HG02981 (cell line): ENCODE data around the gene SKI.

Source experiments
- ATAC-seq: cut with Tn5 transposase; IDR thresholded peaks from one replicate; pipeline ENCODE4 v1.9.1; 2021; ENCODE audit warnings: mild to moderate bottlenecking, moderate library complexity; ENCODE audit not compliant: unreplicated experiment

The SKI gene

GRCh38 chr1:2274231-2274928, 46.3 kb downstream of the SKI start:
- ATAC-seq: no peak

DNA sequence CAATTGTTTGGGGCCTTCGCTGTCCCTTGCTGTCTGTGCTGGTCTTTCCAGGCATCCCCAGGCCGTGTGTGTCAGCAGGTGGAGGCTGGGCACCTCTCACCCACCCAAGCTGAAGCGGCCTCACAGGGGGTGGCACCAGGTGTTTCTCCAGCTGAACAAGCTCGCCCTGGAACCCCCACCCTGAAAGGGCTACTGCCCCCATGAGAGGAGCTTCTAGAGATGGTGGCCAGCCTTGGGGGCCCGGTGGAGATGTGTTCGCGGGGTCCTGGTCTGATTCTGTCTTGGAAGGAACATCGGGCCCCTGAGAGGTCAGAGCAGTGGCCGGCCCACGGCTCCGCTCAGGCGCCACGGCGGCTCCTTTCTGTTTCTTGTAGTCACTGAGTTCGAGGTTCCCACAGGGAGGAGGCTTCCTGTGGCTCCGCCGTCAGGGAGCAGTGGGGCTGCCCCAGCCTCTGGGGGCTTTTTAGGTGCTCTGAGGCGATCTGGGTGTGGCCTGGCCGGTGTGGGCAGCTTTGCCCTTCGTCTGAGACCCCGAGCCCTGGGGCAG, 46.9 kb downstream of the SKI start:
- ATAC-seq: no peak

- no peak for ATAC-seq
Measured at GRCh38 chr1:2275796-2276536, 47.8 kb downstream of the SKI start.

DNA sequence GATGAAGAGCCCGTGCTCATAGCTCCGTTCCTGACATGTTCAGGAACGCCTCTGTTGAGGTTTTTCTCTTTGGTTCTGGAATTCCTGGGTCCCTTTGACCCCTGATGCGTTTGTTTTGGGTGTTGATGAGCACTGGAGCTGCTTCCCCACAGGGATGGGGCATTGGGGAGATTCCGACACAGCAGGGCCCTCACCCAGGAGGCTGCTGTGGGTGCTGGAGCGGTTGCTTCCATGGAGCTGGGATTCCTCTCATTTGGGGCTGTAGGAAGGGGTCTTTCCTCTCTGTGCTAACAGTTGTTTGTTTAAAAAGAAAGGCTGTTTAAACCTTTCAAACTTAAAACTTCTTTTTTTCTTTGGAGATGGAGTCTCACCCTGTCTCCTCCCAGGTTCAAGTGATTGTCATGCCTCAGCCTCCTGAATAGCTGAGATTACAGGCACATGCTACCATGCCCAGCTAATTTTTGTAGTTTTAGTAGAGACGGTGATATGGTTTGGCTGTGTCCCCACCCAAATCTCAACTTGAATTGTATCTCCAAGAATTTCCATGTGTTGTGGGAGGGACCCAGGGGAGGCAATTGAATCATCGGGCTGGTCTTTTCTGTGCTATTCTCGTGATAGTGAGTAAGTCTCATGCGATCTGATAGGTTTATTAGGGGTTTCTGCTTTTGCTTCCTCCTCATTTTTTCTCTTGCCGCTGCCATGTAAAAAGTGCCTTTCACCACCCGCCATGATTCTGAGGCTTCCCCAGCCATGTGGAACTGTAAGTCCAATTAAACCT, 48.9 kb downstream of the SKI start:
- ATAC-seq: no peak

GRCh38 chr1:2277741-2278488, 49.8 kb downstream of the SKI start:
- no peak for ATAC-seq

GRCh38 chr1:2278591-2279209, 50.6 kb downstream of the SKI start:
- no peak for ATAC-seq

DNA sequence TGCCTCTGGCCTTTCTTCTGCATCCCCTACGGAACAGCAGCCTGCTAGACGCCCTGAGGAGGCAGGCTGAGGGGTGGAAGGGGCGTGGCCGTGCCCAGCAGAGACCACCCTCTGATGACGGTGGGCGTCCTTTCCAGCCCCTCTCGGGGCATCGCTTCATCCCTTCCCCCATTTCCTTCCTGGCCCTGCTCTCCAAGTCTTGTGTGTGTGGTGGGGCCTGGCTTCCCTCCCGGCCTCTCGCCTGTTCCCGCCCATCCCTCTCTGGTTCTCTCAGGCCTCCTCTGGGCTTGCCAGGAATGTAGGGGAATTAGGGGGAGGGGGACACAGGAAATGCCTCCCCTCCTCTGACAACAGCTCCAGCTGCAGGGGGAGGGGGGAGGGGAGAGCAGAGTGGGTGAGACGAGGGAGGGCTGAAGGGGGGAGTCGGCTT, 51.1 kb downstream of the SKI start:
- no peak for ATAC-seq

GRCh38 chr1:2279817-2280216, 51.7 kb downstream of the SKI start:
- no peak for ATAC-seq

DNA sequence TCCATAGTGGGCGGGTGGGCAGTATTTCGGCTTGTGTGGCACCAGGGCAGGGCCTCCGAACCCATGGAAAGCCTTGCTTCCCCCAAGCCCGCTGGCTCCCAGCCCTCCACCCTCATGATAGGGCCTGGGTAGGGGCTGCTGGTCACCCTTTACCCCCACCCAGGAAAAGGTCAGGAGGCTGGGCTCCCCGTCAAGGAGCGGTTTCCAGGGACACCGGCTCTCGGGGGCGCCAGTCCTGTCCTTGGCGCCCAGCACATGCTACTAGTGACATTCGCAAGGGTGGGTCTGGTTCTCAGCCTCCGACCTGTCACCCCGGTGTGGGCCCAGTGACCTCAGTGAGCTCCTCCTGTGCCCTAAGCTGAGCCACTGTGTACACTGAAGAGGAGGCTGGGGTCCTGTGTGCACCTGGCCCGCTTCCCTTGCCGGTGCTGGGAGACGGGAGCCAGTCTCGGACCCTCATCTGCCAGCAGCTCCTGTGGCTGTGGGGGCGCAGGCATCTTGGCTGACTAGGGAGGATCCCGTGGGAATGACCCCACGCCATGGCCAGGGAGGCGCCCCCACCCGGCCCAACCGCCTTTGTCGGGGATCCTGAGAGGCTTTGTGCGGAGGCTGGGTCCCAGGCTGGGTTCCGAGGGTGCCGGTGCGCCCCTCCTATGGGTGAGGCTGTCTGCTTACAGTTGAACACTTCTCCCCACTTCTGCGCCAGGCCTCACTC, 54.6 kb downstream of the SKI start:
- ATAC-seq: no peak

GRCh38 chr1:2283371-2283990, 55.4 kb downstream of the SKI start:
- no peak for ATAC-seq

DNA sequence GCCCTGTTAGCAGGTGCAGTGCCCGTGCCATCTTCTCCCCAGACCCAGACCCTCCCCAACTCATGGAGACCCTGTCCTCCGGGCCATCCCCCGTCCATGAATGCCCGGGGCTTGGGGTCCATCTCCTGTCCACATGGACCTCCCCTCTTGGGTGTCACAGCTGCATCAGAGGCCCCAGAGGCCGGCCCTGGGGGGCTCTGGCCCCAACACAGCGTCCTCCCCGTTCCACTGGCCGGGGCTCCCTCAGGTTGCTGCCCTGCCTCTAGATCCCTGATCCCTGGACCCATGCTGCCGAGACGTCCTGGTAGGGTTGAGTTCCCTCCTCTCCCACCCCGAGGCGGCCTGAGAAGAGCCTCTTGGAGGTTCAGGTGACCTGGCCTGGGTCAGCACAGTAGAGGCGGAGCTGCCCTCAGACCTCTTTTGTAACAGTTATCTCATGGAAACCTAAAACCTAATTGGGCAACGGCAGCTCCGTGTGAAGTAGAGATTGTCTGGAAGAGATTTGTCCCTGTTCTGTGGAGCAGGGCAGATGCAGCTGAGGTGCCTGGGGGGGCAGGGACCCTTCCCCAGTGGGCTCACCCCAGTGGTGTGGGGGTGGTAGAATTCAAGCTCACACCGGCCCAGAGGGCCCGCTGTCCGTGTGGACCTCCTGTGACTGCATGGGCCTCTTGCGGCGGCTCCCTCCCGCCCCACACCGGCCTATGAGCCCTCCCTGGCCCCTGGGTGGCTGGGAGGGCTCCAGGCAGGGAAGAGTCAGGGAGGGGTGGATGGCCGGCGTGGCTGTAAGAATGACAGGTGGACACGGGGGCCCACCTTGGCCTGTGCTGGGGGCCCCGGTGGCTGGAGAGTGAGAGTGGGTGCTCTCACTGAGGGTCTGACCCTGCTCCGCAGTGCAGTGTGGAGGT, 56.1 kb downstream of the SKI start:
- ATAC-seq: no peak

- ATAC-seq: no peak
Measured at GRCh38 chr1:2284932-2285331, 56.8 kb downstream of the SKI start.

DNA sequence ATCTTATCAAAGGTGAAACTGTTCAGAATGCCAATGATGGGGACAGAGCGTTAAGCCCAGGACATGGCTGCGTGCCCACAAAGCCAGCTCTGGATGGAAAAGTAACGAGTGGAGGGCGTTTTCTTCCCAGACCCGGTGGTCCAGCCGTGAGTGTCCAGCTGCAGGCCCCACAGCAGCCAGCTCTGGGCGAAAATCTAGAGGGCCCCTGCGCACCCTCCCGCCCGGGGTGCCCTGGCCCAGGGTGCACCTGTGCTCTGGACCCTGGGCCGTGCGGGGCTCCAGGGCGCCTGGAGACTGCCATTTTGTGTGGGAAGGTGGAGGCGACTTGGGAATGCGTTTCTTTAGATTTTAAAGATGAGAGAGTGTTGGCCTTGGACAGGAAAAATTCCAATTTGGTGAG, 58.8 kb downstream of the SKI start:
- no peak for ATAC-seq

DNA sequence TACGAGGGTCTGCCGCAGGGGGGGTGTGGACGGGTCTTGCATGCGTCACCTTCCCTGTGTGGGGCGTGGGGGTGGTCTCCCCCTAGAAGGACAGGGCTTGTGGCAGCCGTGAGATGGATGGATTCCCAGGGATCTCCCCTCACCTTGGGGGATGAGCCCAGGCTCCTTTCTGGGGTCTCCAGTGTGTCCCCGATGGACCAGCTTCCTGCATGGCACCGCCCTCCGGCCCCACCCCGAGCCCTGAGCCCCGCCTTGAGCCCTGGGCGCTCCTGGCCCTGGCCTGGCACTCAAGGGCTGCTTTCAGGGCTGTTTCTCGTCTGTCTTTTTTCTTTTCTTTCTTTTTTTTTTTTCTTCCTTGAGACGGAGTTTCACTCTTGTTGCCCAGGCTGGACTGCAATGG, 59.5 kb downstream of the SKI start:
- no peak for ATAC-seq

- ATAC-seq: no peak
Measured at GRCh38 chr1:2288311-2288710, 60.2 kb downstream of the SKI start.

- no peak for ATAC-seq
Measured at GRCh38 chr1:2288816-2289536, 60.9 kb downstream of the SKI start.

GRCh38 chr1:2289607-2290006, 61.5 kb downstream of the SKI start:
- no peak for ATAC-seq

GRCh38 chr1:2290171-2290578, 62.1 kb downstream of the SKI start:
- peak; percentile 8 for ATAC-seq
